Measurements from ENCODE around the gene UBIAD1.
A peak's percentile ranks its signal among the peaks of the same experiment; 100 is the strongest.

The UBIAD1 gene

DNA sequence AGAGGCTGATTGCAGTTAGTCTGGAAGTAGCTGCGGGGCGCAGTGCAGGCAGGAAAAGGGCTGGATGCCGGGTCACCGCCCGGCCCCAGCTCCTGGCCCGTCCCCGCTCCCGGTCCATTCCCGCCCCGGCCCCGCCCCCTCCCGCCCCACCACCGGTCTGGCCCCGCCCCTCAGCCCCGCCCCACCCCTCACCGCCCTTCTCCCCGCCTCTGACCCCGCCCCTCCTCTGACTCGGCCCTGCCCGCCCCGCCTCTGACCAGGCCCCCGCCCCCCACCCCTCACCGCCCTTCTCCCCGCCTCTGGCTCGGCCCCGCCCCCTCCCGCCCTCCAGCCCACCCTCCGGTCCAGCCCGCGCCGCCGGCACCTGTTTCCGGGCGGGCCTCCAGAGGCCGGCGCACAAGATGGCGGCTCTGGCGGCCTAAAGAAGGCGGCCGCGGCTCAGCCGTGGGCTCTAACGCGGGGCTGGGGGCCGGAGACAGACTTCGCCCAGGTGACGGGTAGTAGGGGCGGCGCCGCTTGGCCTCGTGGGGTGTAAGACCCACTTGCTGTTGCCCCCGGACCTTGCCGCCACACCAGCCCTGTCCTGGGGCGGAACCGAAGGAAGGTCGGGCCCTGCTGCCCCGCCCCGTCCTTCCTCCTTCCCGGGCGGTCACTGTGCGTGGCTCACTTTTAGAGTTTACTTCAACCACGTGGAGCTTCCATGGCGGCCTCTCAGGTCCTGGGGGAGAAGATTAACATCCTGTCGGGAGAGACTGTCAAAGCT is at the start of gene UBIAD1:
TSS of gene UBIAD1 (plus strand) at position 367 of the 763 bp plus-strand sequence. CDS start at position 701, 334 bp downstream.
- H3K27me3 ChIP-seq (ENCODE audit: low read length): no peaks in the 10 kb centered on the region
- no peaks in the 10 kb centered on the region for H4K20me1 ChIP-seq (ENCODE audit: low read depth, low read length)
- H3K27ac ChIP-seq (ENCODE audit: low read depth, low read length): peak within 1 kb of the TSS; percentile 74
- no peaks in the 10 kb centered on the region for H3K9me2 ChIP-seq (replicated peaks; ENCODE audit: insufficient read depth, low read length)
- no peaks in the 10 kb centered on the region for H3K36me3 ChIP-seq (ENCODE audit: low read length)
- peaks cover 7% of the 10 kb centered on the region; the same call in 1 of the 2 replicates for H3F3A ChIP-seq (ENCODE audit: insufficient read depth)
- H2AFZ ChIP-seq (ENCODE audit: low read depth, low read length, severe bottlenecking): peak within 1 kb of the TSS; percentile 90
- peak within 1 kb of the TSS; percentile 81 for H3K9ac ChIP-seq (ENCODE audit: low read length)
- H3K4me2 ChIP-seq (ENCODE audit: low read depth, low read length, poor library complexity, severe bottlenecking): peak within 1 kb of the TSS; percentile 80
- peak within 1 kb of the TSS; percentile 87 for H3K4me3 ChIP-seq (ENCODE audit: insufficient read depth, low read length, poor library complexity, severe bottlenecking)
- TF ChIP-seq CTCF (IDR thresholded peaks at IDR 0.05; ENCODE audit: insufficient read depth, low read length, poor library complexity, severe bottlenecking): no peak
- TF ChIP-seq EZH2phosphoT487 (conservative IDR thresholded peaks at IDR 0.05; ENCODE audit: low read length): no peak
- H3K9me3 ChIP-seq (ENCODE audit: insufficient read depth, low read length): no peaks in the 10 kb centered on the region
- H3K79me2 ChIP-seq (ENCODE audit: insufficient read depth, low read length): peaks cover 35% of the 10 kb centered on the region

GRCh38 chr1:11227106-11228077 is 45.6 kb upstream of the UBIAD1 start:
- Histone ChIP-seq H3K27ac (ENCODE audit: low read depth, low read length) (peak overlapping the region; percentile 31), H3K9ac (ENCODE audit: low read length) (no peak overlapping the region), H3K4me2 (ENCODE audit: low read depth, low read length, poor library complexity, severe bottlenecking) (peak overlapping the region; percentile 30), H3K36me3 (ENCODE audit: low read length) (peaks cover 43% of the 10 kb centered on the region), H2AFZ (ENCODE audit: low read depth, low read length, severe bottlenecking) (no peak overlapping the region), H3K9me3 (ENCODE audit: insufficient read depth, low read length) (no peaks in the 10 kb centered on the region), H3K79me2 (ENCODE audit: insufficient read depth, low read length) (no peaks in the 10 kb centered on the region), H3K9me2 (replicated peaks; ENCODE audit: insufficient read depth, low read length) (no peaks in the 10 kb centered on the region), H3K4me3 (ENCODE audit: insufficient read depth, low read length, poor library complexity, severe bottlenecking) (no peak overlapping the region), H3F3A (ENCODE audit: insufficient read depth) (peaks cover 8% of the 10 kb centered on the region), H3K27me3 (ENCODE audit: low read length) (no peaks in the 10 kb centered on the region), H4K20me1 (ENCODE audit: low read depth, low read length) (no peaks in the 10 kb centered on the region)
- TF ChIP-seq CTCF (IDR thresholded peaks at IDR 0.05; ENCODE audit: insufficient read depth, low read length, poor library complexity, severe bottlenecking): no peak
- no peak for TF ChIP-seq EZH2phosphoT487 (conservative IDR thresholded peaks at IDR 0.05; ENCODE audit: low read length)

GRCh38 chr1:11229203-11229602 is 43.8 kb upstream of the UBIAD1 start:
- peaks cover 38% of the 10 kb centered on the region for H3K36me3 ChIP-seq (ENCODE audit: low read length)
- H3K79me2 ChIP-seq (ENCODE audit: insufficient read depth, low read length): no peaks in the 10 kb centered on the region
- no peaks in the 10 kb centered on the region for H3K27me3 ChIP-seq (ENCODE audit: low read length)
- H3K9me3 ChIP-seq (ENCODE audit: insufficient read depth, low read length): no peaks in the 10 kb centered on the region
- no peak overlapping the region for H3K4me2 ChIP-seq (ENCODE audit: low read depth, low read length, poor library complexity, severe bottlenecking)
- no peak overlapping the region for H3K9ac ChIP-seq (ENCODE audit: low read length)
- H3K27ac ChIP-seq (ENCODE audit: low read depth, low read length): no peak overlapping the region
- H3K4me3 ChIP-seq (ENCODE audit: insufficient read depth, low read length, poor library complexity, severe bottlenecking): no peak overlapping the region
- H3K9me2 ChIP-seq (replicated peaks; ENCODE audit: insufficient read depth, low read length): no peaks in the 10 kb centered on the region
- H3F3A ChIP-seq (ENCODE audit: insufficient read depth): peaks cover 8% of the 10 kb centered on the region
- TF ChIP-seq EZH2phosphoT487 (conservative IDR thresholded peaks at IDR 0.05; ENCODE audit: low read length) (no peak), CTCF (IDR thresholded peaks at IDR 0.05; ENCODE audit: insufficient read depth, low read length, poor library complexity, severe bottlenecking) (no peak)
- H4K20me1 ChIP-seq (ENCODE audit: low read depth, low read length): no peaks in the 10 kb centered on the region
- no peak overlapping the region for H2AFZ ChIP-seq (ENCODE audit: low read depth, low read length, severe bottlenecking)

Data from SU-DHL-6 (cell line).